Endothelial cell of umbilical vein (primary cell): ENCODE data around the gene AGBL4. TPM values are rescaled to one million over a fixed set of nuclear protein-coding genes. Genes with fewer than 3 reads are reported as not detected.
"Not testable (repeated sequence)": the region's sequence is repeated elsewhere in the genome, so short reads cannot be mapped to it uniquely, and the experiment has no call there.

Experiments
- BruUV-seq: library from RNA; stranded (reverse); fragments of 400-500 nt; replicated peaks from 2 replicates; lab custom pipeline; 2021; lab: Mats Ljungman, UMichigan
- CTCF ChIA-PET: fragments of 300-600, 350-600 bp; sonication (Branson Sonifier 250); formaldehyde crosslinking; loops from one replicate; lab custom pipeline; 2021; ENCODE audit warnings: antibody characterized with exemption, inconsistent platforms; lab: Charles Lee
- POLR2A ChIA-PET: fragments of 300-600, 350-600 bp; sonication (Branson Sonifier 250); formaldehyde crosslinking; loops from one replicate; lab custom pipeline; 2021; ENCODE audit warnings: antibody characterized with exemption, inconsistent platforms; lab: Charles Lee
- DNase-seq: peaks from one replicate; pipeline ENCODE4 v3.0.0-alpha.2; 2011; ENCODE audit warnings: low read depth, low spot score
- FAIRE-seq: peaks from 2 replicates; lab custom pipeline; 2011; peaks lifted over from hg19 to GRCh38; lab: Jason Lieb, UNC
- H2AFZ ChIP-seq: 2 replicates; pipeline ENCODE4 v1.6.0; 2012; ENCODE audit warnings: low read depth, low read length, control low read depth, inconsistent platforms
- H3K27ac ChIP-seq: 2 replicates; pipeline ENCODE4 v1.5.1; 2011; ENCODE audit warnings: low read depth, mild to moderate bottlenecking, control low read depth, low read length, moderate library complexity; ENCODE audit not compliant: insufficient read depth
- H3K27me3 ChIP-seq, 2 experiments: 2 replicates each; pipeline versions ENCODE4 v1.6.0 to v1.6.1; 2011; ENCODE audit warnings: low read length in 2 of 2, mixed read lengths in 1 of 2; ENCODE audit not compliant: control insufficient read depth in 2 of 2, insufficient read depth in 2 of 2
- H3K36me3 ChIP-seq, 2 experiments: 2 replicates in 1 of 2; 3 replicates in 1 of 2; pipeline ENCODE4 v1.5.1; 2011; ENCODE audit warnings: low read length in 2 of 2, mild to moderate bottlenecking in 1 of 2, moderate library complexity in 1 of 2; ENCODE audit not compliant: control insufficient read depth in 2 of 2, insufficient read depth in 2 of 2; ENCODE audit errors: extremely low read depth in 1 of 2
- H3K4me1 ChIP-seq: 3 replicates; pipeline ENCODE4 v1.5.1; 2011; ENCODE audit warnings: mild to moderate bottlenecking, low read length; ENCODE audit not compliant: control insufficient read depth, insufficient read depth; ENCODE audit errors: extremely low read depth
- H3K4me2 ChIP-seq: 2 replicates; pipeline ENCODE4 v1.6.1; 2011; ENCODE audit warnings: low read length, control low read depth, mixed read lengths; ENCODE audit not compliant: insufficient read depth
- H3K4me3 ChIP-seq, 3 experiments: fragments of 200-600 bp in 1 of 3; sonication (generic), shearing (Covaris generic) in 1 of 3; replicated peaks in 1 of 3; 2 replicates each; pipeline ENCODE4 v1.5.1; 2011 to 2016; ENCODE audit warnings: control low read depth in 3 of 3, low read length in 3 of 3, mild to moderate bottlenecking in 2 of 3, inconsistent platforms in 1 of 3, low read depth in 1 of 3, moderate library complexity in 1 of 3; ENCODE audit not compliant: insufficient read depth in 1 of 3
- H3K79me2 ChIP-seq: 2 replicates; pipeline ENCODE4 v1.6.0; 2012; ENCODE audit warnings: low read length, inconsistent platforms; ENCODE audit not compliant: control insufficient read depth, insufficient read depth
- H3K9ac ChIP-seq: replicated peaks from 2 replicates; pipeline ENCODE3; 2011; ENCODE audit warnings: low read length, control low read depth; ENCODE audit not compliant: insufficient read depth; ENCODE audit errors: extremely low read depth
- H3K9me1 ChIP-seq: replicated peaks from 3 replicates; pipeline ENCODE4 v1.6.0; 2011; ENCODE audit warnings: mild to moderate bottlenecking, low read length; ENCODE audit not compliant: control insufficient read depth, insufficient read depth; ENCODE audit errors: extremely low read depth
- H3K9me3 ChIP-seq: replicated peaks from 2 replicates; pipeline ENCODE4 v1.5.1; 2012; ENCODE audit warnings: low read length, inconsistent platforms; ENCODE audit not compliant: control insufficient read depth, insufficient read depth
- H4K20me1 ChIP-seq: replicated peaks from 2 replicates; pipeline ENCODE3; 2011; ENCODE audit warnings: mild to moderate bottlenecking, low read length; ENCODE audit not compliant: control insufficient read depth, insufficient read depth; ENCODE audit errors: extremely low read depth
- CTCF ChIP-seq, 2 donors: IDR thresholded peaks; 1 replicate in 1 of 2; 2 replicates in 1 of 2; pipeline ENCODE4 v1.5.1; 2011; ENCODE audit warnings: low read length in 2 of 2, mild to moderate bottlenecking in 2 of 2, moderate library complexity in 2 of 2, control low read depth in 1 of 2, inconsistent platforms in 1 of 2, low read depth in 1 of 2; ENCODE audit not compliant: insufficient read depth in 1 of 2; ENCODE audit errors: extremely low read depth in 1 of 2
- EZH2 ChIP-seq: IDR thresholded peaks from 2 replicates; pipeline ENCODE4 v1.6.1; 2012; ENCODE audit warnings: borderline replicate concordance, low read depth, mild to moderate bottlenecking, moderate library complexity, low read length, inconsistent platforms; ENCODE audit not compliant: severe bottlenecking
- FOS ChIP-seq: IDR thresholded peaks from 2 replicates; pipeline ENCODE4 v1.6.1; 2011; ENCODE audit warnings: mild to moderate bottlenecking, low read length, moderate library complexity, borderline replicate concordance; ENCODE audit not compliant: insufficient read depth
- GATA2 ChIP-seq: IDR thresholded peaks from 2 replicates; pipeline ENCODE4 v1.7.0; 2011; ENCODE audit warnings: low read depth, mild to moderate bottlenecking, moderate library complexity, mixed read lengths, low read length; ENCODE audit not compliant: insufficient read length, insufficient read depth
- JUN ChIP-seq: IDR thresholded peaks from 2 replicates; pipeline ENCODE4 v1.6.1; 2011; ENCODE audit warnings: borderline replicate concordance, low read depth; ENCODE audit not compliant: insufficient read length, insufficient read depth
- MAX ChIP-seq: IDR thresholded peaks from 2 replicates; pipeline ENCODE4 v1.6.1; 2011; ENCODE audit not compliant: insufficient read depth, insufficient read length
- MYC ChIP-seq: IDR thresholded peaks from one replicate; pipeline ENCODE4 v1.6.1; 2011; ENCODE audit warnings: mild to moderate bottlenecking, low read depth, low read length
- POLR2A ChIP-seq: IDR thresholded peaks from 2 replicates; pipeline ENCODE4 v1.6.1; 2012; ENCODE audit warnings: low read depth, mild to moderate bottlenecking, control low read depth, low read length
- POLR2AphosphoS5 ChIP-seq: IDR thresholded peaks from 2 replicates; pipeline ENCODE4 v1.6.1; 2012; ENCODE audit warnings: low read depth, mild to moderate bottlenecking, control low read depth, low read length, moderate library complexity; ENCODE audit not compliant: insufficient read depth
- dilution Hi-C: fragments of 300-500 bp; cut with MboI; formaldehyde crosslinking; loops from one replicate; pipeline ENCODE4 v1.15.0; 2019; ENCODE audit warnings: low sequenced_read_pairs; ENCODE audit not compliant: extremely low pct_ligation_motif_present
- intact Hi-C: fragments of 100-400 bp; cut with micrococcal nuclease; formaldehyde crosslinking; loops from one replicate; pipeline ENCODE4 v1.10.0; 2022
- polyA plus RNA-seq, 4 experiments: library from polyadenylated mRNA; depleted of rRNA in 3 of 4; stranded (reverse) in 3 of 4; unstranded in 1 of 4; fragments of >200 nt; gene quantifications; 2 replicates each; pipeline versions ENCODE4 v1.2.1 to v1.2.3, GENCODE V29; 2011 to 2012; ENCODE audit warnings: missing spikeins in 1 of 4
- total RNA-seq: library from RNA; stranded (reverse); gene quantifications from 2 replicates; pipeline ENCODE4 v1.2.3, GENCODE V29; 2021

Gene AGBL4
- total and polyA plus RNA-seq, 2 donors (not counting 3 experiments of a cell fraction or from before 2014, with no cell fraction given) = not detected

- H3K4me3 ChIP-seq = no peak overlapping the region
- H3K27me3 ChIP-seq = no peaks in the 10 kb centered on the region
- no peak overlapping the region for H2AFZ ChIP-seq
- H3K9me3 ChIP-seq = no peaks in the 10 kb centered on the region
- no TSS peak for BruUV-seq
- CTCF ChIA-PET = no interaction called here
- H3K27ac ChIP-seq = no peak overlapping the region
- DNase-seq = no peak
- no peaks in the 10 kb centered on the region for H3K9me1 ChIP-seq
- no peaks in the 10 kb centered on the region for H3K4me1 ChIP-seq
- no peaks in the 10 kb centered on the region for H3K79me2 ChIP-seq
- dilution Hi-C loops = no loop called here
- no peak overlapping the region for H3K4me2 ChIP-seq
- H3K36me3 ChIP-seq = no peaks in the 10 kb centered on the region
- intact Hi-C loops = no loop called here
- TF ChIP-seq POLR2A (no peak), GATA2 (no peak), CTCF (IDR thresholded peaks at IDR 0.05; ENCODE audit: extremely low read depth in 1 of 2, insufficient read depth in 1 of 2, low read depth in 1 of 2, low read length in 2 of 2) (no peak), FOS (no peak), MAX (no peak), EZH2 (no peak), JUN (no peak), MYC (no peak), POLR2AphosphoS5 (no peak)
- H4K20me1 ChIP-seq = no peaks in the 10 kb centered on the region
- FAIRE-seq = no peak
- POLR2A ChIA-PET = no interaction called here
- H3K9ac ChIP-seq = no peak overlapping the region
Measured at GRCh38 chr1:49817681-49818080, 206.1 kb downstream of the AGBL4 start.

- FAIRE-seq, H3K4me1 ChIP-seq, H3K79me2 ChIP-seq, H4K20me1 ChIP-seq, H3K36me3 ChIP-seq, POLR2A ChIA-PET, CTCF ChIA-PET, intact Hi-C loops, H3K9ac ChIP-seq, dilution Hi-C loops, H3K9me3 ChIP-seq, H3K9me1 ChIP-seq, DNase-seq, H3K27me3 ChIP-seq, H3K27ac ChIP-seq, H2AFZ ChIP-seq, BruUV-seq, H3K4me3 ChIP-seq, H3K4me2 ChIP-seq: not testable (repeated sequence)
Measured at GRCh38 chr1:49787013-49787412, 236.7 kb downstream of the AGBL4 start.
